T-helper 17 cell (primary cell): ENCODE measurements around the gene THSD4. TPM values are rescaled to one million over a fixed set of nuclear protein-coding genes. Genes with fewer than 3 reads are reported as not detected.
"Not testable (repeated sequence)": the region's sequence is repeated elsewhere in the genome, so short reads cannot be mapped to it uniquely, and the experiment has no call there.

Source experiments
- ATAC-seq: fragments of 150-1000 bp; cut with Tn5 transposase; 2 replicates; pipeline ENCODE4 v1.10.0; 2021; ENCODE audit warnings: mild to moderate bottlenecking, moderate library complexity
- DNase-seq, 3 donors: peaks; one replicate each; pipeline versions ENCODE4 v3.0.0 to v3.0.0-alpha.2; 2020 to 2021
- H3K9me3 ChIP-seq: one replicate; pipeline ENCODE4 v1.7.0; 2013; ENCODE audit warnings: low read length, mild to moderate bottlenecking; ENCODE audit not compliant: control insufficient read depth, poor library complexity, severe bottlenecking
- H3K27ac Mint-ChIP-seq: one replicate; pipeline ENCODE4 v1.8.0; 2022; ENCODE audit warnings: mild to moderate bottlenecking, moderate library complexity, mixed read lengths
- H3K27me3 Mint-ChIP-seq: one replicate; pipeline ENCODE4 v1.8.0; 2022; ENCODE audit warnings: mixed read lengths
- H3K36me3 Mint-ChIP-seq: one replicate; pipeline ENCODE4 v1.8.0; 2022; ENCODE audit warnings: low read depth, mixed read lengths
- H3K4me1 Mint-ChIP-seq: one replicate; pipeline ENCODE4 v1.8.0; 2022; ENCODE audit warnings: mild to moderate bottlenecking, mixed read lengths
- H3K4me3 Mint-ChIP-seq: one replicate; pipeline ENCODE4 v1.8.0; 2022; ENCODE audit warnings: mild to moderate bottlenecking, moderate library complexity, mixed read lengths
- total RNA-seq, 4 donors: library from RNA in 2 of 4; stranded (reverse) in 2 of 4; gene quantifications; one replicate each; pipeline ENCODE4 v1.2.3 and lab custom pipeline; 2022 to 2026

THSD4 gene
- total RNA-seq, 2 donors from 2014 or later = not detected

DNA sequence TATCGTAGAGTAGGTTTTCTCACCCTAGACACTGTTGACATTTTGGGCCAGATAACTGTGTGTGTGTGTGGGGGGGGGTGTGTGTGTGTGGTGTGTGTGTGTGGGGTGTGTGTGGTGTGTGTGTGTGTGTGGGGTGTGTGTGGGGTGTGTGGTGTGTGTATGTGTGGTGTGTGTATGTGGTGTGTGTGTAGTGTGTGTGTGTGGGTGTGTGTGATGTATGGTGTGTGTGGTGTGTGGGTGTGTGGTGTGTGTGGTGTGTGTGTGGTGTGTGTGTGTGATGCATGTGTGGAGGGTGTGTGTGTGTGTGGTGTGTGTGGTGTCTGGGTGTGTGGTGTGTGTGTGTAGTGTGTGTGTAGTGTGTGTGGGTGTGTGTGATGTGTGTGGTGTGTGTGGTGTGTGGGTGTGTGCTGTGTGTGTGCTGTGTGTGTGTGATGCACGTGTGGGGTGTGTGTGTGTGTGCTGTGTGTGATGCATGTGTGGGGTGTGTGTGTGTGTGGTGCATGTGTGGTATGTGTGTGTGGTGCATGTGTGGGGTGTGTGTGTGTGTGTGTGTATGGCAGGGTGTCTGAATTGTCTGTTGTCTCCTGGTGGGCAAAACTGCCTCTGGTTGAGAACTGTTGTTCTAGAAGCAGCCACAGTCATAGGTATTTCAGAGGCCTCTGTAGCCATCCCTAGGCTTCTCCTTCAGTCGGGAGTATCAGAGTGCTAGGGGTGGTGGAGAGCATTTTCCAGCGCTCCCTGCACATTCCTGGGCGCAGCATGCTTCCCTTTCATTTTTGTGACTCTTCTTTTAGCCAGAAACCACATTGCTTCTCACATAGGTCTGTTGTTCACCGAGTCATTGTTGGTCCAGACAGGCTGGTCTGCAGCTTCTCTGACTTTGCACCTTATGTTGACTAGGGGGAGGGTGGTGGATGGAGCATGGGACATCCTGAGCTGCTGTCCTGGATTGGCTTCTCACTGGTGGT, 84.4 kb downstream of the THSD4 start:
- no peaks in the 10 kb centered on the region for H3K9me3 ChIP-seq
- peaks cover 8% of the 10 kb centered on the region for H3K27me3 Mint-ChIP-seq
- H3K36me3 Mint-ChIP-seq = no peaks in the 10 kb centered on the region
- H3K27ac Mint-ChIP-seq = no peak overlapping the region
- DNase-seq (no peak), ATAC-seq (no peak)
- H3K4me3 Mint-ChIP-seq = no peak overlapping the region
- no peaks in the 10 kb centered on the region for H3K4me1 Mint-ChIP-seq

DNA sequence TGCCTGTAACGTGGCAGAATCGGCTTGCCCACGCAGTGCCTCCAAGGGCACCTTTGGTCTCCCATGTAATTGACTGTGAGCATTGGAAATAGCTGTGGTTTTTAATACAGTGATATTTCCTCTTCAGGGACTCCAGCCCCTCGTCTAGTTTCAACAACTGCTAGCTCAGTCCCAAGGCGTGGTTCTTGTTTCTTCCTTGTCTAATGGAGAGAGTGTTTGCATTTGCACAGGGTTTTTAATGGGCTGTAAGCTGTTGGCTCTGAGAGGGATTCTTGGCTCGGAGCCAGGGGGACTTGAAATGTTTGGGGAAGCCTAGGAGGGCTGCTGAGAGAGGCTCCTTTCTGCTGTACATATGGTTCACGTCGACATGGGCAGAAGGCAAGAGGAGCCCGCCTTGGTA, 86.2 kb downstream of the THSD4 start:
- H3K9me3 ChIP-seq = no peaks in the 10 kb centered on the region
- no peaks in the 10 kb centered on the region for H3K27me3 Mint-ChIP-seq

DNA sequence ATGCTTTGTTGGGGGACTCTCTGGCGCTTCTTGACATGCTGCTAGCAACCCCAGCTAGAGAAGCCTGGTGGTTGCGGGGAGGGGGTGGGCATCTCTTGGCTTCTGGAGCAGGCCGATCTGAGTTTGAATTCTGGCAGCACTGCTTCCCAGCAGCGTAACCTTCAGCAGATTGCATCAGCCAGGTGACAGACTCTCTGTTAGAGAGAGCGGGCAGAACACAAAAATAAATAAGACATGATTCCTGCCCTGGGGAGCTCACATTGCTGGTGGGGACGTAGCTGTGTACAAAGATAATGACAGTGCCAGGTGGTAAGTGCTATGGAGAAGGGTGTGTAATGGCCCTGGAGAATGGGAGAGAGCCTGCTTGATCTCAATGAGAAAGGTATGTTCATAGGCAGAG, 87.4 kb downstream of the THSD4 start:
- no peaks in the 10 kb centered on the region for H3K36me3 Mint-ChIP-seq
- H3K27me3 Mint-ChIP-seq = peaks cover 7% of the 10 kb centered on the region
- H3K9me3 ChIP-seq = no peaks in the 10 kb centered on the region
- H3K27ac Mint-ChIP-seq = no peak overlapping the region
- no peak for DNase-seq
- H3K4me1 Mint-ChIP-seq = no peaks in the 10 kb centered on the region
- no peak for ATAC-seq
- no peak overlapping the region for H3K4me3 Mint-ChIP-seq

More for the DNA sequence above, 86.2 kb downstream of the THSD4 start:
- Mint-ChIP-seq H3K4me1 (no peaks in the 10 kb centered on the region), H3K4me3 (no peak overlapping the region), H3K27ac (no peak overlapping the region), H3K36me3 (no peaks in the 10 kb centered on the region)
- ATAC-seq (no peak), DNase-seq (no peak)

DNA sequence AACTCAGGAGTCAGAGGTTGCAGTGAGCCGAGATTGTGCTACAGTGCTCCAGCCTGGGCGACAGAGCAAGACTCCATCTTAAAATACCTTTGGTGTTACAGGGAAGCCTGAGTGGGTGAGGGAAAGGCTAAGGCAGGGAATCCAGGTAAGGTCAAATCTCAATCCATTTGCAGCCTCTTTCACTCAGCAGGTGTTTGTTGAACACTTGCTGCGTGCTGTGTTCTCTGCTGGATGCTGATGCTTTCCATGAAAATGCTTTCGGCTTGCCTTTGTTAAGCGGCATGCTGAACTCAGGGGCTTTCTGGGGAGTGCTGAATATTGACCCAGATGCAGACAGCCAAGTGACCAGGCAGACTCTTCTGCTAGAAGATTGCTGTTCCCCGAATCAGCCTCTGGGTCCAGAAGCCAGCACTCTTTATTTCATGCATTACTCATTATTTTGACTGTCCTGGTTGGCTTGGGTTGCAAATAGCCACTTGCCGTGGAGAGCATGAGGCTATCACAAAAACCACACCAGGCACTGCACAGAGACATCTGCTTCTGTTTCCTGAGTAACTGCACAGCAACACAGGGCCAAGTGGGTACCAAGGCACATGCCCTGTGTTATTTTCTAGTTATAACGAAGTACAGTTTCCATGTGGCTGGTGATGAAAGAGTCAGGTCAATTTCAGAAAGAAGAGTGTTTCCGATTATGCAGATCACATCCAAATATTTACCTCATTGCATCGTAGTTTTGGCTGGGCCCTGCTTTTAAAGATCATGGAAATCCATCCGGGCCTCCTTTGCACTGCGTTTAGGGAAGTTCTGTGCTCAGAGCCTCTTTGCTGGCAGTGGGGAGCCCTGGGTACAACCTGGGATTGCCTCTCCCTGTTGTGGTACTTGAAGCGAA, 88.6 kb downstream of the THSD4 start:
- H3K9me3 ChIP-seq = no peaks in the 10 kb centered on the region
- H3K4me3 Mint-ChIP-seq = no peak overlapping the region
- H3K36me3 Mint-ChIP-seq = no peaks in the 10 kb centered on the region
- ATAC-seq = no peak
- no peaks in the 10 kb centered on the region for H3K4me1 Mint-ChIP-seq
- no peak for DNase-seq
- H3K27me3 Mint-ChIP-seq = peaks cover 7% of the 10 kb centered on the region
- no peak overlapping the region for H3K27ac Mint-ChIP-seq

DNA sequence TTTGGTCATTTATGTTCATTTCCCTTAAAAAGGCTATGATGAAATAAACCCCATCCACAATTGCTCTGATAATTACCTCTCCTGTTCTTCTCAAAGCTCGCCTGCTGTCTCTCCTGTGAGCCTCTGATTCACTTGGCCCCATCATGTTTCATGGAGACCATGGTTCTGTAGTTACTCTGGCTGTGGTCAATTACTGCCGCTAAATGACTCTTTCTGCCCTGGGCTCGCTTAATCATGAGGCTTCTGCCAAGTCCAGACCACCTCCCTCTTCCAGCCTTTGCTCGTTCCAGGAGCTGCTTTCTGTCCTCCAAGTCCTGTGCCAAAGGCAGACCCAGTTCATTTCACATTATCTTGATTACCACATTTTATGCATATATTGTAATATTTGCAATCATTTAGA, 91.9 kb downstream of the THSD4 start:
- DNase-seq (no peak), ATAC-seq (no peak)
- Mint-ChIP-seq H3K27ac (no peak overlapping the region), H3K27me3 (peaks cover 14% of the 10 kb centered on the region), H3K4me1 (no peaks in the 10 kb centered on the region), H3K4me3 (no peak overlapping the region), H3K36me3 (no peaks in the 10 kb centered on the region)
- H3K9me3 ChIP-seq = no peaks in the 10 kb centered on the region

DNA sequence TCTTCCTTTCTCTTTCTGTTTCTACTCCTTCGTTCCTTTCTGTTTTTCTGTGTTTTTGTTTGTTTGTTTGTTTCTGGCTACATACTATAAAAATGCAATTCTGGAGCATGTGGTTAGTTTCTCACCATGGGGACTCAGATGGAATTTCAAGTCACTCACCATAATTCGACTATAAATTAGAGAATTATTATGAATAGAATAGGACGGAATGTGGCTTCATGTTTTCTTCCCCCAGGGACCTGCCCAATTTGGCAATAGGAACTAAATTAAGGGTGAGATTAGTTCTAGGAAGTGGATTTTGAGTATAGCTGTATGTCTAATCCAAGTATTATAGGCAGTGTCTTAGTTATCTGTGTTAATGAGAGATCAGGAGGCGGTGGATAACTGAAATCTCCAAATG, 96.9 kb downstream of the THSD4 start:
- DNase-seq (no peak), ATAC-seq (no peak)
- no peaks in the 10 kb centered on the region for H3K4me1 Mint-ChIP-seq
- no peaks in the 10 kb centered on the region for H3K9me3 ChIP-seq
- H3K27me3 Mint-ChIP-seq = peaks cover 39% of the 10 kb centered on the region
- no peak overlapping the region for H3K27ac Mint-ChIP-seq
- H3K4me3 Mint-ChIP-seq = no peak overlapping the region
- no peaks in the 10 kb centered on the region for H3K36me3 Mint-ChIP-seq

DNA sequence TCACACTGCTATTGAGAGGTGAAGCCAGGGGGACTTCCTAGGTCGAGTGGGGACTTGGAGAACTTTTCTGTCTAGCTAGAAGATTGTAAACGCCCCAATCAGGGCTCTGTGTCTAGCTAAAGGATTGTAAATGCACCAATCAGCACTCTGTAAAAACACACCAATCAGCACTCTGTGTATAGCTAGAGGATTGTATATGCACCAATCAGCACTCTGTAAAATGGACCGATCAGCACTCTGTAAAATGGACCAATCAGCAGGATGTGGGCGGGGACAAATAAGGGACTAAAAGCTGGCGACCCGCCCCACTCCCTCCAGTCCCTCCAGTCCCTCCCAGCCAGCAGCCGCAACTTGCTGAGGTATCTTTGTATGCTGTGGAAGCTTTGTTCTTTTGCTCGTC, 98.7 kb downstream of the THSD4 start:
- not testable (repeated sequence) for H3K4me3 Mint-ChIP-seq, H3K27ac Mint-ChIP-seq, H3K4me1 Mint-ChIP-seq, DNase-seq, H3K9me3 ChIP-seq, ATAC-seq, H3K36me3 Mint-ChIP-seq
- H3K27me3 Mint-ChIP-seq = peaks cover 45% of the 10 kb centered on the region

DNA sequence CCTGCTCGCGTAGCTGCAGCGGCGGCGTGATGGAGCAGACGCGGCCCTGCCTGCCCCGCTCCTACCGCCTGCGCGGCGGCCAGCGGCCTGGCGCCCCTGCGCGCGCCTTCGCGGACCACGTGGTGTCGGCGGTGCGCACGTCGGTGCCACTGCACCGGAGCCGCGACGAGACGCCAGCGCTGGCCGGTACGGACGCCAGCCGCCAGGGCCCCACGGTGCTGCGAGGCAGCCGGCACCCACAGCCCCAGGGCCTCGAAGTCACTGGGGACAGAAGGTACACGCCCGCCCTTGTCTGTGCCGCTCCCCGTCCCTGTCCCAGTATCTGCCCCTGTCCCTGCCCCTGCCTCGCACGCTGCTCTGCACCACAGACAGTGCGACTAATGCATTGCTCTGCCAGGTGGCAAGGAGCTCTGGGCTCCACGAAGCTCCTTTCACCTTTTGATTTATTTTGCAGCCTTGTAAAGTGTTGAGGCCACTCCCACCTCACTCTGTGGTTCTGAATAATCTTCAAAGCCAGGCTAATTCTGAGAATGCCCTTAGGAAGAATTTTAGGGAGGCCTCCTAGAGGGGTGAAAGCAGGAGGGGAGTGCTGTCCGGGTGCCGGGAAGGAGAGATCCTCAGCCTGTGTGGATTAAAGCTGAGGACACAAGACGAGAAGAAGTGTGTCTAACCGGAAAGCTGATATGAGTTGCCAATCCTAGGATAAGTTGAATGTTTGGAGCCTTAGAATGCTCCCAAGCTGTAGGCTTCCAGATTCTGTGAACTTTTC, 100.0 kb downstream of the THSD4 start:
- peaks cover 45% of the 10 kb centered on the region for H3K27me3 Mint-ChIP-seq
- ATAC-seq = no peak
- no peaks in the 10 kb centered on the region for H3K36me3 Mint-ChIP-seq
- DNase-seq = no peak
- no peak overlapping the region for H3K4me3 Mint-ChIP-seq
- H3K27ac Mint-ChIP-seq = no peak overlapping the region
- no peaks in the 10 kb centered on the region for H3K4me1 Mint-ChIP-seq
- H3K9me3 ChIP-seq = no peaks in the 10 kb centered on the region

DNA sequence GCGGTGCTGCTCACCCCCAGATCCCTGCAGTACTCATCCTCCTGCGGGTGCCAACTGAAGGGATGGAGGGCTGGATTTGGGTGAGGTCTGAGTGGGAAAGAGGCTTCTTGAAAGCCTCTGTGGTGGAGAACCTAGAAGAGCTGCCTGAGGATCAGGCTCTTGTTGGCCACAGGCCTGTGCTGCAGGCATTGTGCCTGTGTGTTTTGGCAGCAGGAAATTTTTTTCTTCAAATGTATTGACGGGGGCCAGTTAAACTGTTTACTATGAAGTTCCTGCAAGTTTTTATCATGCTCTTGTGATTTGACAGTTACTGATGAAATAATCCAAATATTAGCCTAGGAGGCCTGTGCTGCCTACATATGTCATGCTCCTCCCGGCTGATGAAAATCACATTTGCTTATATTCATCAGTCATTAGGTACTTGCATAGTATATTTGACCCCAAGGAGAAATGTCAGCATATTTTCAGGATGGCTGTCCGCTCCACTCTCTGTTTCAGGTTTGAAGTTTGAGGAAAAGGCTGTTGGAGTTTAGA, 103.1 kb downstream of the THSD4 start:
- ATAC-seq (no peak), DNase-seq (no peak)
- peaks cover 33% of the 10 kb centered on the region for H3K27me3 Mint-ChIP-seq
- no peaks in the 10 kb centered on the region for H3K9me3 ChIP-seq
- no peak overlapping the region for H3K4me3 Mint-ChIP-seq
- no peaks in the 10 kb centered on the region for H3K4me1 Mint-ChIP-seq
- no peaks in the 10 kb centered on the region for H3K36me3 Mint-ChIP-seq
- H3K27ac Mint-ChIP-seq = no peak overlapping the region

DNA sequence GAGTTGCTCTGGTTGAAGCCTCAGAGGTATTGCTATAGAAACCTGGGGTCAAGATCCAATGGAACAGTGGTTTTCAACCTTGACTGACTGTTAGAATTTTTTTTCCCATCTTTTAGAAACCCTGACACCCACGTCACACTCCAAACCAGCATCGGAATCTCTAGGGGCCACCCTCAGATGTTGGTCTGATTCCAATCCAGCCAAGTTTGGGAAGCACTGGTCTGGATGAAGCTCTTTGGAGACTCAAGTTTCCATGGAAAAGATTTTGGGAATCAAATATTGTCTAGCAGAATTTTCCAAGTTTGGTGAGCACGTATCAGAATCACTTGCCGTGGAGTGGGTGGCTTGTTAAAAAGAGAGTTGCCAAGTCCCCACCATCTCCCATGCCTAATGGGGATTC, 103.8 kb downstream of the THSD4 start:
- DNase-seq = no peak
- Mint-ChIP-seq H3K27ac (no peak overlapping the region), H3K36me3 (peaks cover 2% of the 10 kb centered on the region), H3K27me3 (peaks cover 37% of the 10 kb centered on the region), H3K4me3 (no peak overlapping the region), H3K4me1 (no peaks in the 10 kb centered on the region)
- ATAC-seq = no peak
- H3K9me3 ChIP-seq = no peaks in the 10 kb centered on the region

DNA sequence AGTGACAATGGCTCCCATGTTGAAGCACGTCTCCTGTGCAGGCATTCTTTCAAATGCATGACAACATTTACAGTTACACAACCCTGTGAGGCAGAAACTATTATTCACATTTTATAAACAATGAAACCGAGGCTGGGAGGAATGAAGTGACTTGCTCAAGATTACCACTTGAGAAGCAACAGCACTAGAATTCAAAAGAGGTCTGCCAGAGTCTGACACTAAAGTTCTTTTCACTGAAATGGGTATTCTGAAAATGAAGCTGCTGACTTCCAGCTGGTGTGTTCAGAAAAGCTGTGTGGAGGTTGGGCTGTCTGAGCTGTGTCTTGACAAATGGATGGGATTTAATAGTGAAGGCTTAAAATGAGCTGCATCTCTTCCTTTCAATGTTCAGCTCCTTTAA, 104.4 kb downstream of the THSD4 start:
- no peak for ATAC-seq
- Mint-ChIP-seq H3K27ac (no peak overlapping the region), H3K4me3 (no peak overlapping the region), H3K36me3 (peaks cover 2% of the 10 kb centered on the region), H3K27me3 (peaks cover 37% of the 10 kb centered on the region), H3K4me1 (no peaks in the 10 kb centered on the region)
- no peak for DNase-seq
- H3K9me3 ChIP-seq = no peaks in the 10 kb centered on the region

DNA sequence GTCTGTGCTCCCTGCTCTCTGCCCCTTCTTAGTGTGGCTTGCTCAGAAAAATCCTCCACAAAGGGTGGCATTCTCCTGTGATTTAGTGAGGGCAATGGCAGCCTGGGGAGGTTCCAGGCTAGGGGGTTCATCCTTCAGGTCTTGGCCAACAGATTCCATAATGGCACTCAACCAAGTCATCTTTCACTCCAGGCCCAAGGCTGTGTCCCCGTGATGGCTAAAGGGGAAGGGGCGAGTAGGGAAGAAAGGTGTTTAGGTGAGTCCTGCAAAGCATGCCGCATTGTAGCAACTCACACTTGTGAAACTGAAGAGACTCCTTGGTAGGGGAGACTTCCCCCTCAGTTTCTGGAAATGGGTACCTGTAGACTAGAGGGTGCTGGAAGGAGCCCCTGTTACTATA, 105.6 kb downstream of the THSD4 start:
- no peak overlapping the region for H3K4me3 Mint-ChIP-seq
- peaks cover 37% of the 10 kb centered on the region for H3K27me3 Mint-ChIP-seq
- no peaks in the 10 kb centered on the region for H3K9me3 ChIP-seq
- DNase-seq (no peak), ATAC-seq (no peak)
- no peaks in the 10 kb centered on the region for H3K4me1 Mint-ChIP-seq
- H3K27ac Mint-ChIP-seq = no peak overlapping the region
- H3K36me3 Mint-ChIP-seq = peaks cover 2% of the 10 kb centered on the region

DNA sequence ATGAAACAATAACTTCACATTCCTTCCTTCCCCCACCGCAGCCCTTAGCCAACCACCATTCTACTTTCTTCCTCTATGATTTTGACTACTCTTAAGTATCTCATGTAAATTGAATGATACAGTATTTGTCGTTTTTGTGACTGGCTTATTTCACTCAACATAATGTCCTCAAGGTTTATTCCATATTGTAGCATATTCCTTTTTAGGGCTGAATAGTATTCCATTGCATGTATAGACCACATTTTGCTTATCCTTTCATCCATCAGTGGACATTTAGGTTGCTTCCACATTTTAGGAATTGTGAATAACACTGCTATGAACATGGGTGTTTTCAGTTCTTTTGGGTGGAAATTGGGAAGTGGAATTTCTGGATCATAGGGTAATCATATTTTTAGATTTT, 106.1 kb downstream of the THSD4 start:
- ATAC-seq (no peak), DNase-seq (no peak)
- no peak overlapping the region for H3K4me3 Mint-ChIP-seq
- peaks cover 2% of the 10 kb centered on the region for H3K36me3 Mint-ChIP-seq
- peaks cover 32% of the 10 kb centered on the region for H3K27me3 Mint-ChIP-seq
- no peaks in the 10 kb centered on the region for H3K4me1 Mint-ChIP-seq
- H3K27ac Mint-ChIP-seq = no peak overlapping the region
- no peaks in the 10 kb centered on the region for H3K9me3 ChIP-seq
